ENCODE results near the gene SLC30A1. TPM values are rescaled to one million over a fixed set of nuclear protein-coding genes. Genes with fewer than 3 reads are reported as not detected.

Gene SLC30A1
- total RNA-seq, 6 experiments from 2014 or later, result 23.6 to 27.5 (median 25.7) TPM

- H3K9me3 Mint-ChIP-seq, result no peaks in the 10 kb centered on the region
- no peak for TF ChIP-seq CTCF (IDR thresholded peaks at IDR 0.05)
- H3K4me3 Mint-ChIP-seq, result no peak overlapping the region
- H3K27ac Mint-ChIP-seq, result no peak overlapping the region
- DNase-seq, result no peak
- H3K27me3 Mint-ChIP-seq (ENCODE audit: insufficient read depth), result no peaks in the 10 kb centered on the region; the same call in none of the 2 replicates
- H3K4me1 Mint-ChIP-seq (ENCODE audit: low read depth), result no peaks in the 10 kb centered on the region
- H3K36me3 Mint-ChIP-seq (ENCODE audit: low read depth), result no peaks in the 10 kb centered on the region
These were observed 44.6 kb upstream of the SLC30A1 start for GRCh38 chr1:211623515-211623914.

- DNase-seq, result no peak
- no peaks in the 10 kb centered on the region for H3K9me3 Mint-ChIP-seq
- H3K4me3 Mint-ChIP-seq, result no peak overlapping the region
These were observed 42.7 kb upstream of the SLC30A1 start for GRCh38 chr1:211621447-211622198.

GRCh38 chr1:211620097-211620496 lies 41.1 kb upstream of the SLC30A1 start:
- no peak overlapping the region for H3K27ac Mint-ChIP-seq
- no peaks in the 10 kb centered on the region; the same call in 1 of the 2 replicates for H3K27me3 Mint-ChIP-seq (ENCODE audit: insufficient read depth)
- H3K9me3 Mint-ChIP-seq, result no peaks in the 10 kb centered on the region
- no peaks in the 10 kb centered on the region for H3K4me1 Mint-ChIP-seq (ENCODE audit: low read depth)
- no peak for DNase-seq
- no peak for TF ChIP-seq CTCF (IDR thresholded peaks at IDR 0.05)
- no peak overlapping the region for H3K4me3 Mint-ChIP-seq
- no peaks in the 10 kb centered on the region for H3K36me3 Mint-ChIP-seq (ENCODE audit: low read depth)

More at GRCh38 chr1:211621447-211622198, 42.7 kb upstream of the SLC30A1 start:
- no peak overlapping the region for H3K27ac Mint-ChIP-seq
- H3K27me3 Mint-ChIP-seq (ENCODE audit: insufficient read depth), result no peaks in the 10 kb centered on the region; the same call in 1 of the 2 replicates
- no peaks in the 10 kb centered on the region for H3K36me3 Mint-ChIP-seq (ENCODE audit: low read depth)
- no peak for TF ChIP-seq CTCF (IDR thresholded peaks at IDR 0.05)
- H3K4me1 Mint-ChIP-seq (ENCODE audit: low read depth), result no peaks in the 10 kb centered on the region

GRCh38 chr1:211619033-211619996 lies 40.4 kb upstream of the SLC30A1 start:
- Mint-ChIP-seq H3K4me1 (ENCODE audit: low read depth) (no peaks in the 10 kb centered on the region), H3K9me3 (no peaks in the 10 kb centered on the region), H3K27ac (no peak overlapping the region), H3K4me3 (no peak overlapping the region), H3K36me3 (ENCODE audit: low read depth) (no peaks in the 10 kb centered on the region), H3K27me3 (ENCODE audit: insufficient read depth) (no peaks in the 10 kb centered on the region; the same call in 1 of the 2 replicates)
- no peak for DNase-seq
- TF ChIP-seq CTCF (IDR thresholded peaks at IDR 0.05), result no peak

GRCh38 chr1:211616965-211617297 lies 38.0 kb upstream of the SLC30A1 start:
- DNase-seq, result no peak
- Mint-ChIP-seq H3K36me3 (ENCODE audit: low read depth) (peaks cover 5% of the 10 kb centered on the region), H3K27ac (no peak overlapping the region), H3K4me1 (ENCODE audit: low read depth) (peaks cover 20% of the 10 kb centered on the region), H3K9me3 (peaks cover 4% of the 10 kb centered on the region; the same call in 1 of the 2 replicates), H3K4me3 (no peak overlapping the region), H3K27me3 (ENCODE audit: insufficient read depth) (no peaks in the 10 kb centered on the region; the same call in 1 of the 2 replicates)
- no peak for TF ChIP-seq CTCF (IDR thresholded peaks at IDR 0.05)
